T-helper 22 cell (primary cell): Measurements from ENCODE around the gene CCDC198.

ENCODE experiments used
- DNase-seq: peaks from one replicate; pipeline ENCODE4 v3.0.0-alpha.2; 2020; ENCODE audit warnings: low read depth

Gene CCDC198

GRCh38 chr14:57493467-57494181, at the start of gene CCDC198:
CCDC198 (minus strand) TSS chr14:57493857; CDS start chr14:57493715, 142 bp downstream.
- no peak for DNase-seq

GRCh38 chr14:57533214-57533613, 39.6 kb upstream of the CCDC198 start:
- no peak for DNase-seq

GRCh38 chr14:57530571-57530970, 36.9 kb upstream of the CCDC198 start:
- DNase-seq, result no peak

GRCh38 chr14:57526942-57527341, 33.3 kb upstream of the CCDC198 start:
- DNase-seq, result no peak

GRCh38 chr14:57519043-57519442, 25.4 kb upstream of the CCDC198 start:
- DNase-seq, result no peak

GRCh38 chr14:57512220-57512619, 18.6 kb upstream of the CCDC198 start:
- DNase-seq, result no peak

GRCh38 chr14:57508756-57509155, 15.1 kb upstream of the CCDC198 start:
- DNase-seq, result no peak

- no peak for DNase-seq
Observed at GRCh38 chr14:57502586-57503254, 9.1 kb upstream of the CCDC198 start.

GRCh38 chr14:57501039-57501557, 7.4 kb upstream of the CCDC198 start:
- no peak for DNase-seq

- DNase-seq, result no peak
Observed at GRCh38 chr14:57498659-57499058, 5.0 kb upstream of the CCDC198 start.

- DNase-seq, result no peak
Observed at GRCh38 chr14:57498035-57498434, 4.4 kb upstream of the CCDC198 start.

GRCh38 chr14:57495416-57495815, 1.8 kb upstream of the CCDC198 start:
- DNase-seq, result no peak

GRCh38 chr14:57492859-57493258, 798 bp downstream of the CCDC198 start:
- DNase-seq, result no peak

- DNase-seq, result no peak
Observed at GRCh38 chr14:57491640-57492039, 2.0 kb downstream of the CCDC198 start.

- no peak for DNase-seq
Observed at GRCh38 chr14:57487771-57488170, 5.9 kb downstream of the CCDC198 start.

GRCh38 chr14:57486767-57487379, 6.8 kb downstream of the CCDC198 start:
- no peak for DNase-seq

- no peak for DNase-seq
Observed at GRCh38 chr14:57485635-57486034, 8.0 kb downstream of the CCDC198 start.

- DNase-seq, result no peak
Observed at GRCh38 chr14:57482120-57482519, 11.5 kb downstream of the CCDC198 start.

GRCh38 chr14:57480051-57480450, 13.6 kb downstream of the CCDC198 start:
- DNase-seq, result no peak

- DNase-seq, result no peak
Observed at GRCh38 chr14:57479197-57479596, 14.5 kb downstream of the CCDC198 start.

GRCh38 chr14:57478050-57478449, 15.6 kb downstream of the CCDC198 start:
- DNase-seq, result no peak

- DNase-seq, result no peak
Observed at GRCh38 chr14:57470909-57471308, 22.7 kb downstream of the CCDC198 start.
